HG03159 (cell line): Measurements from ENCODE around the gene PSME2.

Experiments used
- ATAC-seq: cut with Tn5 transposase; IDR thresholded peaks from one replicate; pipeline ENCODE4 v1.9.1; 2021; ENCODE audit warnings: mild to moderate bottlenecking, moderate library complexity; ENCODE audit not compliant: unreplicated experiment

PSME2 gene

DNA sequence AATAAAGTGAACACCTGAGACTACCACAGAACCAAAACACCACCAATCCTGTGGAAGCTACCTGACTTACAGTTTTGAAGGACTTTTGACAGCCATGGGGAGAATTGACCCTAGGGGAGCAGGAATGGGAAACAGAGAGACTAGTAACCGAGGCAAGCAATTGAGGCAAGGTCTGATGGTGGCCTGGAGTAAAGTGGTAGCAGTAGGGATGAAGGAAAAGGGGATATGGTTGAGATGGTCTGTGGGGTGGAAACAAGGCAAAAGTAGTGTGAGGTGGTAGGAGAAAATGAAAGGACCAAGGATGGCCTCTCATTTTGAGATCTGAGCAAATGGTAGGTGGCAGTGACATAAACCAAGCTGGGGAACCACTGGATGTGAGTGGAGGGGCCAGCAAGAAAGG is 10.4 kb upstream of the PSME2 start:
- no peak for ATAC-seq

DNA sequence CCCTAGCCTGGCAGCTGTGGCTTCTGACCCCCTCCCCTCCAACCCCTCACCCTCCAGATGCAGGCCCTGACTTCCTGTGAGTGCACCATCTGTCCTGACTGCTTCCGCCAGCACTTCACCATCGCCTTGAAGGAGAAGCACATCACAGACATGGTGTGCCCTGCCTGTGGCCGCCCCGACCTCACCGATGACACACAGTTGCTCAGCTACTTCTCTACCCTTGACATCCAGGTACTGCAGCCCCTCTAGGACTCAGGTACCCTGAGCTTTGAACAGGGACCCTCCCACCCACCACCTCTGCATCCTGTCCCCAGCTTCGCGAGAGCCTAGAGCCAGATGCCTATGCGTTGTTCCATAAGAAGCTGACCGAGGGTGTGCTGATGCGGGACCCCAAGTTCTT is 8.7 kb upstream of the PSME2 start:
- no peak for ATAC-seq

DNA sequence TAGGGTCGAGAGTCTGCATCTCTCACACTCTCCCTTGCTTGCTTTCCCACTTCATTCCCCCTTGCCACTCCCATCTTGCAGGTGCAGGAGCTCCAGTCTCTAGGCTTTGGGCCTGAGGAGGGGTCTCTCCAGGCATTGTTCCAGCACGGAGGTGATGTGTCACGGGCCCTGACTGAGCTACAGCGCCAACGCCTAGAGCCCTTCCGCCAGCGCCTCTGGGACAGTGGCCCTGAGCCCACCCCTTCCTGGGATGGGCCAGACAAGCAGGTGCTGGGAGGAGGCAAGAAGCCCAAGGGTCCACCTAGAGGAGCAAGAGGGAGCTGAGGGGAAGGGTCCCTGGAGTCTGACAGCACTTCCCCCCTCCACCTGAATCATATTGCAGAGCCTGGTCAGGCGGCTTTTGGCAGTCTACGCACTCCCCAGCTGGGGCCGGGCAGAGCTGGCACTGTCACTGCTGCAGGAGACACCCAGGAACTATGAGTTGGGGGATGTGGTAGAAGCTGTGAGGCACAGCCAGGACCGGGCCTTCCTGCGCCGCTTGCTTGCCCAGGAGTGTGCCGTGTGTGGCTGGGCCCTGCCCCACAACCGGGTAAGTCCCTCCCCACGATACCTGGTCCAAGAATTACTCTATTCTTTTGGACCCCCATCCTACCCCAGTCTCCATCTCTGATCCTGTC is 5.1 kb upstream of the PSME2 start:
- no peak for ATAC-seq

DNA sequence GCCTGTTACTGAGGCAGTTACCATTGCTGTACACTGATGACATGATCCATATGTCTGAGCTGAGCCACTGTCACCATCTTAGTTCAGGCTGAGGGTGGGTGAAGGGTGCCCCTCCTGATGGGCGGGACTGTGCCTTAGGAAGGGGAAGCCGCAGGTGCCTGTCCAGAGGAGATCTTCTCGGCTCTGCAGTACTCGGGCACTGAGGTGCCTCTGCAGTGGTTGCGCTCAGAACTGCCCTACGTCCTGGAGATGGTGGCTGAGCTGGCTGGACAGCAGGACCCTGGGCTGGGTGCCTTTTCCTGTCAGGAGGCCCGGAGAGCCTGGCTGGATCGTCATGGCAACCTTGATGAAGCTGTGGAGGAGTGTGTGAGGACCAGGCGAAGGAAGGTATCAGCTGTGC is 4.6 kb upstream of the PSME2 start:
- no peak for ATAC-seq

DNA sequence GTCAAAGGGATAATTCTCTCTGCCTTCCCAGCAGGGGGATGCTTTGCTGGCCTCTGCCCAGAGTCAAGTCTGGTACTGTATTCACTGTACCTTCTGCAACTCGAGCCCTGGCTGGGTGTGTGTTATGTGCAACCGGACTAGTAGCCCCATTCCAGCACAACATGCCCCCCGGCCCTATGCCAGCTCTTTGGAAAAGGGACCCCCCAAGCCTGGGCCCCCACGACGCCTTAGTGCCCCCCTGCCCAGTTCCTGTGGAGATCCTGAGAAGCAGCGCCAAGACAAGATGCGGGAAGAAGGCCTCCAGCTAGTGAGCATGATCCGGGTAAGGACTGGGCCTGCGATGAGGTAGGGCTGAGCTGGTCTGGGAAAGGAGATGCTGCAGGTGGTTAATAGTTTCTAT is 4.2 kb upstream of the PSME2 start:
- no peak for ATAC-seq

DNA sequence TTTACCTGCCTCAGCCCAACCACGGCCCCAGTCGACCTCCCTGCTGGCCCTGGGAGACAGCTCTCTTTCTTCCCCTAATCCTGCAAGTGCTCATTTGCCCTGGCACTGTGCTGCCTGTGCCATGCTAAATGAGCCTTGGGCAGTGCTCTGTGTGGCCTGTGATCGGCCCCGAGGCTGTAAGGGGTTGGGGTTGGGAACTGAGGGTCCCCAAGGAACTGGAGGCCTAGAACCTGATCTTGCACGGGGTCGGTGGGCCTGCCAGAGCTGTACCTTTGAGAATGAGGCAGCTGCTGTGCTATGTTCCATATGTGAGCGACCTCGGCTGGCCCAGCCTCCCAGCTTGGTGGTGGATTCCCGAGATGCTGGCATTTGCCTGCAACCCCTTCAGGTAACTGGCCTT is 3.7 kb upstream of the PSME2 start:
- ATAC-seq: no peak

DNA sequence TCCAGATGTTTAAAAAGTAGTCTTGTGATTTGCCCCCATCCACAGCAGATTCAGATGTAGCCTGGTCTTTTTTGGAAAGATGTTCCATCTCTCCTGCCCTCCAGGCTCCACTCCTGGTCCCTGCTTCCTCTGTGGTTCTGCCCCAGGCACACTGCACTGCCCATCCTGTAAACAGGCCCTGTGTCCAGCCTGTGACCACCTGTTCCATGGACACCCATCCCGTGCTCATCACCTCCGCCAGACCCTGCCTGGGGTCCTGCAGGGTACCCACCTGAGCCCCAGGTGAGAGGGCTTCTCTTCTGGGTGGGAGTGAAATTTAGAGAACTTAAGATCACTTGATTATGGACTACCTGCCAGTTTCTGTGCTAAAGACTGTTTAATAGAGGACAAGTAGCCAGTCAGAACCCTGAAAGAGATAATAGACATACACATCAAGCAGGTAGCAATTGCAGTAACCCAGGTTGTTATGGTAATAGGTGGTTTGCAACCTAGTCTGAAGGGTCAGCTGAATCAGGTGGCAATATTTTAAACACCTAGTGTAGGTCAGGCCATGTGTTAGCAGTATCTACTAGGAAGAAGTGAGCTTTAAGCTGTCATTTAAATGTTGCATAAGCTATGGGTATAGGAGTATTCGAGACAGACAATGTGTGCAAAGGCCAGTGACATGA is 3.0 kb upstream of the PSME2 start:
- no peak for ATAC-seq

DNA sequence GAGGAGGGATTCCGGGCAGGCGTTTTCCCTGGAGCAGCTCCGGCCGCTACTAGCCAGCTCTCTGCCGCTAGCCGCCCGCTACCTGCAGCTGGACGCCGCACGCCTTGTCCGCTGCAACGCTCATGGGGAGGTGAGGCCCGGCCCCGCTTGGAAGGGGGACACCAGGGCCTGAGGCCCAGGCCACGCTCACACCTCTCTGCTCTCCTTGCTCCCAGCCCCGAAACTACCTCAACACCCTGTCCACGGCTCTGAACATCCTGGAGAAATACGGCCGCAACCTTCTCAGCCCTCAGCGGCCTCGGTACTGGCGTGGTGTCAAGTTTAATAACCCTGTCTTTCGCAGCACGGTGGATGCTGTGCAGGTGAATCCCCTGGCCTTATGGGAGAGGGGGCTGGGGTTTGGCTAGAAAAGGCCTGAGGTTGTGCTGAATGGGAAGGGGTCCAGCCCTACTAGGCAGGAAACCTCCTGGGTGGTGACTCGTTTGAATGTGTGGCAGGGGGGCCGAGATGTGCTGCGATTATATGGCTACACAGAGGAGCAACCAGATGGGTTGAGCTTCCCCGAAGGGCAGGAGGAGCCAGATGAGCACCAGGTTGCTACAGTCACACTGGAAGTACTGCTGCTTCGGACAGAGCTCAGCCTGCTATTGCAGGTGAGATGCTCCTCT is 1.5 kb upstream of the PSME2 start:
- no peak for ATAC-seq

DNA sequence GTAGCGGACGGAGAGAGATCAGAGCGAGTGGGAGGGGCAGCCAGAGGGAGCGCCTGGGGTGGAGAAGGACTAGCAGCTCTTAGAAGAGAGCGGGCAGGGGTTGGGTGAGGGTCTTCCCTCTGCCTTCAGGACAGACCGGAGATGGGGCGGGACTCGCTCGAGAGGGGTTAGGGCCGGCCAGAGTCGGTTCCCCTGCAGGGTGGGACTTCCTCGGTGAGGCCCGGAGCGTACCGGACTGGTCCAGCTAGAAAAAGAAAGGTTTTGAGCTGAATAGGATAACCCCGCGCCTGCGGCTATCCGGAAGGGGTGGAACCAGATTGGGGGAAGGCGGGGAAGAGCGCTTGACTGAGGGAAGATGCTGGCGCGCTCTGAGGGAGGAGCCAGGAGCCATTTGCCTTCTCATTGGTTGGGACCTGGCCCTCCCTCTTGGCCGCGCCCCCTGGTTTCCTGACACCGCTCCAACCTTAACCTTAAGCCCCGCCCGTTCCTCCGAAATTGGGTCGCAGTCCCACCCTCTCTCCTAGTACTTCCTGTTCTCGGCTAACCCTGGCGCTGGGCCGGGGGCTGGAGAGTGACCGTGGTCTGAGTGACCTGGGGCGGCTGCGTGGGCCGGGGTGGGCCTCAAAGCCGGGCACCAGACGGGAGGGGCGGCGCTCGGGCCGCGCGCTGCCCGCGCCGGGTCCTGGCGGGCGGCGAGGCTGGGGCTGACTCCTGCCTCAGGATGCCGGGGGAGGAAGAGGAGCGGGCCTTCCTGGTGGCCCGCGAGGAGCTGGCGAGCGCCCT is 759 bp upstream of the PSME2 start, which contains the start of gene RNF31:
Gene RNF31, plus strand, starts transcription at position 521 of the 783 bp plus-strand sequence. Its CDS starts 201 bp downstream, at position 722.
- peak; percentile 82 for ATAC-seq

DNA sequence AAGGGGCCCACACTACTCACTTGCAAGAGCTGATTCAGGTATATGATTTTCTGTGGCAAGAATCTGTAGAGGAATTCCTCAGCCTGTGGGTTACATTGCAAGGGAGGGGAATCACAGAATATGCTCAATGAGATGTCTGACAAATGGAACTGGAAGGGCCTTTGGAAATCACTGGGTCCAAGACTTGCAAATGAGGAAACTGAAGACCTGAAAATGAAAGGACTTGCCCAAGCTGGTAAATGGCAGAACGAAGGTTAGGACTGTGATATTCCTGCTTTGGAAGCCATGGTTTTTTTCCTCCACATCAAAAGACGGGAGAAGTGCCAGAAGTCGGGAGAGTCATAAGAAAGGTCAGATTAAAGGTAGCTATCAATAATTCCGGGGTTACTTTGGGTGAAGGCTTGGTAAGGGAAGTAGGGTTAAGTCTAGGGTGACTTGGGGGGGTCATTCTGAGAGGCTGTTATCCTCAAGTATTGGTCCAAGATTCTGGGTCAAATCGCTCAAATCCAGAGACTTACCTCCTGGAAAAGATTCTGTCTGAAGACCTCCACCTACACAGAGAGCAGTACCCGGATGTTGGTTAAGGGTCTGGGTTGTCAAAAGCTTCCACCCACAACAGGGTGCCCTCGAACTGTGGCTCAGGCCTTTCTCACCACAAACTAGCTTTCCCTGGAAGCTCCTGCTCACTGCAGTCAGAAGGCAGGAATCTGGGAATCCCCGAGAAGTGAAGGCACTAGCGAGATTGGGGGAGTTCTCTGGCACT is 539 bp downstream of the PSME2 start:
- no peak for ATAC-seq

DNA sequence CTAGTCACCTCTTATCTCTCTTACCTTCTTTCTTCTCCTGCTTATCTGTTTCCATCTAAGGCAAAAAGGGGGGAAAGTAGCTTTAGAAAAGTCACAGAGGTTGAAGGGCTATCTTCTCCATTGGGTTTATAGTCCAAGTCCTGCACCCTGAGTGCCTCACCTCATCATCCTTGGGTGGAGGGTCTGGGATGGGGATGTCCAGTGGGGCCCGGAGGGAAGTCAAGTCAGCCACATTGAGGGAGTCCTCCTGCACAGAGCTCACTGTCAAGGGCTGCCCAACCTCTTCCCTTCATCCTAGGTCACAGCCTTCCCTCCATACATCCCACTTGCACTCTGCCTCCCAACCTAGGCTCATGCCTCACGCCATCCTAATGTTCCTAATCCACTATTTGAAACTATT is 1.2 kb downstream of the PSME2 start:
- no peak for ATAC-seq

DNA sequence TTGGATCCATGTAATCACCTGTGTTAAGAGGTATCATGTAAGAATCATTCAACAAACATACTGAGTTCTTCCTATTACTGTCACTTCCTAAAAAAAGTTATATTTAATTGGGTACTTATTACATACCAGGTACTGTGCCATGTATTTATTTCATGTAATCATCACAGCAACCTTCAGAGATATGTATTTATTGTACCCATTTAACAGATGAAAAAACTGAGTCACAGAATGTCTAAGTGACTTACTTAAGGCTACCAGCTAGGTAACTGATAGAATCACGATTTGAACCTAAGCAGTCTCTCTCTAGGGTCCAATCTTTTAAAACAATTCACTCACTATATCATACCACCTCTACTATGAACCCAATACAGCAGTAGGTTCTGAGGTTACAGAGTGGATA is 2.0 kb downstream of the PSME2 start:
- ATAC-seq: no peak

DNA sequence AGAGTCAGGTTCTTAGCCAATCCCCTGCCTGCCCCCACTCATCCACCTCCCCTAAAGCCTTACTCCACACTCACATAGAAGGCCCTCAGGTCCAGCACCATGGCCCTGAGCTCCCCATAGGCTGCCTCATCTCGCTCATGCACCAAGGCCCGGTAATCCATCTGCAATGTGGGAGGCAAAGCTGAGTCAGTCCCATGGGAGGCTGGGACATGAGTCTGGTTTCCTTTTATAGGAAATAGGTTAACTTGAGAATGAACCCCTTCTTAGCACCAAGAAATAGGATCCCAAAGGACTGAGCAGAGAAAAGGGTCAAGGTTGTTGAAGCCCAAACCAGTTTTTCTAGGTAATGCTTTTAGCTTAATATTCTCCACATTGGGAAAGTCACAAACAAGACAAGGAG is 2.9 kb downstream of the PSME2 start:
- no peak for ATAC-seq

DNA sequence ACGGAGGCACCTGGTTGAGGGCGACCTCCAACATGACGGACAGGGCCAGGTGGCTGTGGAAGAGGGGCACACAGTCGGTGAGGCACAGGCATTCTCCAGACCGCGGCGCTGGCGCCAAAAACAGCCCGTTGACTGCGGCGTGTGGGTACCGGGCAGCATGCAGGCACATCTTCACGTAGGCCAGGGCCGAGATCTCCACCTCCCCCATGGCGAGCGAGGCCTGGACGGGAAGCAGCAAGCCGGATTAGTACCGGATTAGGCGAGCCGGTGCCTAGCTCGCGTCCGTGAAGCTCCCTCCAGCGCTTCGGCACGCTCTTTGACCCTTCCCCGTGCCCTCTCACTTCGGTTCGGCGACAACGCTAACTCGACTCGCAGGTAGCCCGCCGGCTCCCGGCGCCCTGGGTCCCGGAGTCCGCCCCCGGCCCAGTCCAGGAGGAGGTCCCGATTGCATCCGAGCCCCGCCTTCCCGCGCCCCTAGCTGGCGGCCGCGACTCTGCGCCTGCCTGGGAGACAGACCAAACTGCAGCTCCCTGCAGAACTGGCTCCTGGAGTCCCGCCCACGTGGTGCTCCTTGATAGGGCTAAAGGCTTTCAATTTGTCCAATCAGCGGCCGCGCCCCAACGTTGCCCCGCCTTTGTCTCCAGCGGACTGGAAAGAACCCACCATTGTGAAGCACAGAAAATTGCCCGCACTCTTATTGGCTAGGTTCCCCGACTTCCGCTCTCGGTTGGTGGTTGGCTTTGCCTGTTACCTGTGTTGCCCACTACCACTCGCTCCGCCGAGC is 5.1 kb downstream of the PSME2 start, which contains the start of gene EMC9:
Gene EMC9, minus strand, starts transcription at position 495 of the 784 bp plus-strand sequence. Its CDS starts 287 bp downstream, at position 208.
- peak; percentile 77 for ATAC-seq

DNA sequence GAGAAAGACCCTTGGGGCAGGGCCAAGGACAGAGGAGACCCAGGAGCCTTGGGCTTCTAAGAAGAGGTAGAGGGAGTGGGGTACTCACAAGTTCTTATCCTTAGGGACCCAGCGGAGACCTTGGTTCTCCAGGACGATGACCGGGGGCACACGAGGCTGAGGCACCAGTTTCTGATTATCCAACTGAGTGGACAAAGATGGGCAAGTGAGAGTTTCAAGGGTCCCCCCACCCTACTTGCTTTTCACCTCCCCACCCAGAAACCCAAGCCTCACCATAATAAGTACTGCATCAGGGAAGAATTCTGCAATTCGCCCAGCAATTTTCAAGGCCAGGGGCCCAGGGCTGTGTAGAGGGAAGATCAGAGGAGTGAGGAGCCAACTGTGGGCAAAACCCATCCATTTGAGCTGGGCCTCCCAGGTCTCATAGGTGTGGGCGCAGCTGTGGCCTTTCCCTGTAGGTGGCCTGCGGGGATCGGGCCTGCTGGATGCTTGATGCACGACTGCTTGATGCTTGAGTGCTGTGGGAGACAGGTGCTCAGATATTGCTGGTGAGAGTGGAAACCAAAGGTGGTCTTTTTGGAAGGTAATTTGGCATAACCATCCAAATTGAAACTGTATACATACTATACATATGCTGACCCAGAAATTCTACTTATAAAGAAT is 7.0 kb downstream of the PSME2 start:
- no peak for ATAC-seq

DNA sequence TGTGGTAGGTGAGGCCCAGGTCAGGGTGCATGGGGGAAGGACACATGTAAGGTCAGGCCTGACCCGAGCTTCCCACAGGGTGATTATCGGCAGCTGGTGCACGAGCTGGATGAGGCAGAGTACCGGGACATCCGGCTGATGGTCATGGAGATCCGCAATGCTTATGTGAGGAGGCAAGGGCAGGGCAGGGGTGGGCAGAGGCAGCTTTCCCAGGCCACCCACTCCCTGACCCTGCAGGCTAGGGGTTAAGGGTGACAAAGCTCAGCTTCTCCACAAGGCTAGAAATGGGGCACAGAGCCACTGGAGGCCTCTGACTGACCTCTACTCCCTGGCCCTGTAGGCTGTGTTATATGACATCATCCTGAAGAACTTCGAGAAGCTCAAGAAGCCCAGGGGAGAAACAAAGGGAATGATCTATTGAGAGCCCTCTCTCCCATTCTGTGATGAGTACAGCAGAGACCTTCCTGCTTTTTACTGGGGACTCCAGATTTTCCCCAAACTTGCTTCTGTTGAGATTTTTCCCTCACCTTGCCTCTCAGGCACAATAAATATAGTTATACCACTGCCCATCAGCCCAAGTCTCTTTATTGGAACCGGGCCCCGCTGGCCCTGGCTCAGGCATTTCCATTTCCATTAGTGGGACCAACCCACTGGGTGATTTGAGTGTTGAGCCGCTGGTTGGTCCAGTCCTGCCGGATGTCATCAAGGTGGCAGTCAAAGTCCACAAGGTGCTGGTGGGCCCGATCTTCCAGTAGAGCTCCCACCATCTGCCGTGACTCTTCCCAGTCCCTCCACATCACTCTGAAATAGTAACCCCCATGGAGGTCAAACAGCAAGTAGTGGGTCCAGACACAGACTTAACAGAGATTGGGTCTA is 7.8 kb downstream of the PSME2 start:
- ATAC-seq: no peak

DNA sequence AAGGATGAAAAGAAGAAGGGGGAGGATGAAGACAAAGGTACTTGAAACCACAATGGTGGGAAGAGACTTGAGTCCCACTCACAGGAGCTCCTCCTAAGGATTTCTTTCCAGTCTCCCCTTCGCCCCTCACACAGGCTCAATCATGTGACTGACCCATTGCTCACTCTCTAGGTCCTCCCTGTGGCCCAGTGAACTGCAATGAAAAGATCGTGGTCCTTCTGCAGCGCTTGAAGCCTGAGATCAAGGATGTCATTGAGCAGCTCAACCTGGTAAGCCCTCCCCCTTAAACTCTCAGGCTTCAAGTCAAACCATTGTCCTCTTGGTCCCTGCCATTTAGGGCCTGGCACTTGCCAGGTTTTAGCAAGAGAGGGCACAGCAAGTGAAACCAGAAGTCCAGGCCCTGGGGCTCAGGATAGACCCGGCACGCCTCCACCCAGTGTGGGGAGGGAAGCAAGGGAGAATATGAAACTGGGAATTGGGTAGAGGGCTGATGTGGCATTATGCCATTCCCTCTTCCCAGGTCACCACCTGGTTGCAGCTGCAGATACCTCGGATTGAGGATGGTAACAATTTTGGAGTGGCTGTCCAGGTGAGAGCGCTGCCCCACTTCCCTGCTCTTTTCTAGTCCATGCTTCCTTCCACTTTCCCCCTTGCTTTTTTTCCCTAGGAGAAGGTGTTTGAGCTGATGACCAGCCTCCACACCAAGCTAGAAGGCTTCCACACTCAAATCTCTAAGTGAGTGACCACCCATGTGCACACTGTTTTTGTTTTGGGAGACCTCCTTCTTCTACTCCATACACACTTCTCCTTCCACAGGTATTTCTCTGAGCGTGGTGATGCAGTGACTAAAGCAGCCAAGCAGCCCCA is 8.6 kb downstream of the PSME2 start:
- no peak for ATAC-seq
